Mucosa of descending colon (tissue), 3 donors: Measurements from ENCODE around the gene GRAMD4. TPM values are rescaled to one million over a fixed set of nuclear protein-coding genes. Genes with fewer than 3 reads are reported as not detected.
A peak's percentile ranks its signal among the peaks of the same experiment; 100 is the strongest.

ENCODE experiments used
- ATAC-seq: fragments of 200-7000 bp; cut with Tn5 transposase; one replicate; pipeline ENCODE4 v1.9.1; 2020; ENCODE audit warnings: mild to moderate bottlenecking, moderate library complexity
- DNase-seq, 3 donors: peaks; one replicate each; pipeline ENCODE4 v3.0.0-alpha.2; 2020
- H3K36me3 ChIP-seq: fragments of 200-600 bp; one replicate; pipeline ENCODE4 v1.8.0; 2021; ENCODE audit warnings: low read depth, mild to moderate bottlenecking
- H3K4me1 ChIP-seq: fragments of 200-600 bp; one replicate; pipeline ENCODE4 v1.8.0; 2021; ENCODE audit warnings: low read depth, mild to moderate bottlenecking
- H3K4me3 ChIP-seq: fragments of 200-600 bp; one replicate; pipeline ENCODE4 v1.8.0; 2021; ENCODE audit warnings: mild to moderate bottlenecking
- H3K9me3 ChIP-seq: fragments of 200-600 bp; one replicate; pipeline ENCODE4 v1.8.0; 2021; ENCODE audit warnings: mild to moderate bottlenecking
- intact Hi-C, 2 donors: fragments of 100-400 bp; cut with DNase I in 1 of 2; cut with micrococcal nuclease in 1 of 2; formaldehyde crosslinking; loops; one replicate each; pipeline versions ENCODE4 v1.11.0 to v1.11.1; 2022; cut with DNase I, micrococcal nuclease
- total RNA-seq, 3 donors: library from RNA; stranded (reverse); fragmentation: NEBNext Ultra II Directional in 2 of 3; extraction: Animal tissue kit (Norgen Biotek cat#: 25700) in 2 of 3; gene quantifications; one replicate each; pipeline versions ENCODE4 v1.2.1 to v1.2.4, GENCODE V29; 2021 to 2023
- TF ChIP-seq, protein P1 (sequence below): fragments of 200-600 bp; IDR thresholded peaks from one replicate; pipeline ENCODE4 v1.8.0; 2022; ENCODE audit warnings: antibody characterized with exemption, mild to moderate bottlenecking
- donor health status: DM: no; HTN: no; CAD: no; lungs with moderate emphysema.
- donor health status: DM: no; HTN: no; CAD: no.
- donor health status: DM: no; HTN: yes; CAD: no.

Gene GRAMD4
- total RNA-seq, 3 donors from 2014 or later, result 114 to 203 (median 197) TPM

DNA sequence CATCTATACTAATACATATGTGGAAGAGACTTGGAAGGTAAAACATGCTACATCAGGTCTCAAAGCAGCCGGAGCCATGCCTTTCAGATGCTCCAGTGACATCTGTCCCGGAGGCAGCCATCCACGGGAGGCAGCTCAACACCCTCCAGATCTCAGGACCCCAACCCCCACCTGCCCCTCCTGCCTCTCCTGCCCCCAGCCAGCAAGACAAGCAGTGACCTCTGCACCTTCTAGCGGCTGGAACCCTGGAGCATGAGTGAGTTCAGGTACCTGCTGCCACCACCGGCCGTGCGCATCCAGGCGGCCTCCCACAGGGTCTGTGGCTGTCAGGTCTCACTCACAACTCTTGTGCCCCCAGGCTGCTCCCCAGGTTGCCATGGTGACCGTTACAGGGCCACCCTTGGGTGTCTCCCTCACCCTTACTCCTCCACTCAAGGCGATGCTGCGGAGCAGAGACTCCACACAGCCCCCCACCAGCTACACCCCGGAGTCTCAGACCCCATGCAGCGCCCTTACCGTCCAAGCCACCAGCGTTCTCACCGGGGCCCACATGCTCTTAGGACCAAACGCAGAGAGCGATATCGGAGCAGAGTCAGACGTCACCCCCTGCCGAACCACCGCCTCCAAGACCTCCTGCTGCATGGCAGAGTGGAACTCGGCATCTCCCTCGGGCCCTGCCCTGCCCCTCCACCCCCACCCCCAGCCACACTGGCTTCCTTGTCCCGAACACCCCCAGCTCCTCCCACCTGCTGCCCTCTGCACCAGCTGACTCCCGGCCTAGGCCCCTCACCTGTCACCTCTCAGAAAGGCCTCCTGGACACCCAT, 83.2 kb downstream of the GRAMD4 start:
- no peaks in the 10 kb centered on the region for H3K9me3 ChIP-seq
- H3K4me3 ChIP-seq, result no peak overlapping the region
- peak in 1 of 3 donors; percentile 35 for DNase-seq
- intact Hi-C loops, result no loop called here
- H3K4me1 ChIP-seq, result peaks cover 3% of the 10 kb centered on the region
- ATAC-seq, result no peak
- H3K36me3 ChIP-seq, result peaks cover 8% of the 10 kb centered on the region
- TF ChIP-seq, protein P1, sequence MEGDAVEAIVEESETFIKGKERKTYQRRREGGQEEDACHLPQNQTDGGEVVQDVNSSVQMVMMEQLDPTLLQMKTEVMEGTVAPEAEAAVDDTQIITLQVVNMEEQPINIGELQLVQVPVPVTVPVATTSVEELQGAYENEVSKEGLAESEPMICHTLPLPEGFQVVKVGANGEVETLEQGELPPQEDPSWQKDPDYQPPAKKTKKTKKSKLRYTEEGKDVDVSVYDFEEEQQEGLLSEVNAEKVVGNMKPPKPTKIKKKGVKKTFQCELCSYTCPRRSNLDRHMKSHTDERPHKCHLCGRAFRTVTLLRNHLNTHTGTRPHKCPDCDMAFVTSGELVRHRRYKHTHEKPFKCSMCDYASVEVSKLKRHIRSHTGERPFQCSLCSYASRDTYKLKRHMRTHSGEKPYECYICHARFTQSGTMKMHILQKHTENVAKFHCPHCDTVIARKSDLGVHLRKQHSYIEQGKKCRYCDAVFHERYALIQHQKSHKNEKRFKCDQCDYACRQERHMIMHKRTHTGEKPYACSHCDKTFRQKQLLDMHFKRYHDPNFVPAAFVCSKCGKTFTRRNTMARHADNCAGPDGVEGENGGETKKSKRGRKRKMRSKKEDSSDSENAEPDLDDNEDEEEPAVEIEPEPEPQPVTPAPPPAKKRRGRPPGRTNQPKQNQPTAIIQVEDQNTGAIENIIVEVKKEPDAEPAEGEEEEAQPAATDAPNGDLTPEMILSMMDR, result no peak

DNA sequence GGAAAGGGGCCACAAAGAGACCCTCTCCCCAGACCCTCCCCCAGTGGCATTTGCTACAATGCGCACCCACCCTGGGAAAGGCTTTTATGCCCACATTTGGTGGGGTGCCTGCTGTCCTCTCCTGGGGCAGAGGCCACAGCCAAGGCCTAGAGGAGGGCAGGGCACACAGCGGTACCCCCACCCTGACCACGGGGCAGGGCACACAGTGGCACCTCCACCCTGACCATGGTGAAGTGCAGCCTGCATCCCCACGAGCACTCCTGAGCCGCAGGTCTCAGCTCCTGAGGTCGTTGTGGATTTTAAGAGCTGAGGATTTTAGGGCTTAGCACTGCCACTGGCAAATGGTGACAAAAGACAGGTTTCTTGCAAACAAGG, 83.8 kb downstream of the GRAMD4 start:
- intact Hi-C loops, result no loop called here
- peaks cover 8% of the 10 kb centered on the region for H3K36me3 ChIP-seq
- TF ChIP-seq, protein P1, result no peak
- H3K9me3 ChIP-seq, result no peaks in the 10 kb centered on the region
- DNase-seq, result peak in 1 of 3 donors; percentile 19
- peaks cover 3% of the 10 kb centered on the region for H3K4me1 ChIP-seq
- no peak overlapping the region for H3K4me3 ChIP-seq
- ATAC-seq, result no peak

DNA sequence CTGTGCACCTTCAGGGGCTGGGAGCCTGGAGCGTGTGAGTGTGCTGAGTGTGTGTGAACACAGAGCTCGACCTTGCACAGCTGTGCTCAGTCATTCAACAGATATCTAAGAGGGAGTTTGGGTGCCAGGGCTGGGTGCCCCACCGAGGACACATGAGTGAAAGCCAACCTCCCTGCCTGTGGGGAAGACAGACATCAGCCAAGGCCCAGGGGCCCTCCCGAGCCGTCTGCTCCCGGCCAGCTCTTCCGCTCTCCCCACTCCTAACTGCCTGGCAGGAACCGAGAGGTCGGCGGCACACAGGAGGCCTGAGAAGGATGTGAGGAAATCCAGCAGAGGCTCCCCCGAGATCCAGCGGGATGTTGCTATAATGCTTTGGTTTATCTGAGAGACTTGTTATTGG, 85.9 kb downstream of the GRAMD4 start:
- ATAC-seq (no peak), DNase-seq (peak in 1 of 3 donors; percentile 31)
- H3K4me1 ChIP-seq, result peaks cover 3% of the 10 kb centered on the region
- TF ChIP-seq, protein P1, result no peak
- intact Hi-C loops, result no loop called here
- no peak overlapping the region for H3K4me3 ChIP-seq
- peaks cover 11% of the 10 kb centered on the region for H3K36me3 ChIP-seq
- H3K9me3 ChIP-seq, result no peaks in the 10 kb centered on the region

DNA sequence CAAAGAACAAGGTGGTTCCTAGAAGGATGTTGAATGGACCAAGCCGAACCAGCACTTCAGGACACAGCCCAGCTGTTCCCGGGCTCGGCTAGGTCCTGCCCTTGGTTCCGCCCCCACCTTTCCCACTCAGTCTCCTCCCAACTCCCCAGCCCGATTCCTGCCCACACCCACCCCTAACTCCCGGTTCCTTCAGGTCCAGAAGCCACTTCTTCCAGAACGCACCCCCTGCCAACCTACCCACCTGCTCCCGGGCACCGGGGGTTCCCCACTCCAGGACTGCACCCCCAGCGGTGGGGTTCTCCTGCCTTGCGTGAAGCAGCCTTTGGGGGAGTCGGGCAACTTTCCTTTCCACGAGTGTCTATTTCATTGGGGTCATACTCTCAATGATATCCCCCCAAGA, 87.1 kb downstream of the GRAMD4 start:
- Histone ChIP-seq H3K36me3 (peaks cover 7% of the 10 kb centered on the region), H3K9me3 (no peaks in the 10 kb centered on the region), H3K4me1 (peaks cover 3% of the 10 kb centered on the region), H3K4me3 (no peak overlapping the region)
- intact Hi-C loops, result no loop called here
- DNase-seq, result peak in 1 of 3 donors; percentile 42
- TF ChIP-seq, protein P1, result no peak
- no peak for ATAC-seq

DNA sequence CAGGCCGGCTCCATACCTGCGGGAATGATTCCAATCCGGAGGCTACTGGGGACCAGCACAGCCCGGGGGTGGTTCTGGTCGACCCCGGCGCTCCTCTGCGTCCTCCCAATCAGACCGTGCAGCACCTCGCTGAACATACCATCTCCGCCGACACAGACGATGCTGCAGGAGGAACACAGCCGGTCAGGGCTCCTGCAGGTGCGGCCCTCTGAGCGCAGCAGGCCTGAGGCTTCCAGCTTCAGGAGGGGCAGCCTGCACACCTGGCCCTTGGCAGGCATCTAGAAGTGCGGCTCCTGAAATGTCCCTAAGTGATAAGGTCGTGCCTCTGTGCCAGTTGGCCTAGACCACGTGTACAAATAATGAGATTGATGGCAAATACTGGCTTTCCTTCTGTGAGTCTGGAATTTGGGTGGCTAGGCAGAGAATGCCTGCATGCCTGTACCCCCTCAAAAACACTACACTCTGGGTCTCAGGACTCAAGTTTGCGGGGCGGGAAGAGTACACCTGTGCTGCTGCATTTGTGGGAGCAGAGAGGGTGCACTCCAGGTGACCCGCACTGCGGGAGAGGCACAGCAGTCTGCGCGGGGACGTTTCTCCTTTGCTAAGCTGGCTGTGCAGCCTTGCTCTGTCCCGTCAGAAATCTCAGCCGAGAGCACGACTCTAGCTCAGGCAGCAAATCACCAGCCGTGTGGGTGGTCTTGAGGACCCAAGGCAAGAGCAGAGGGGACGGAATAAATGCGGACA, 87.8 kb downstream of the GRAMD4 start:
- Histone ChIP-seq H3K36me3 (peaks cover 7% of the 10 kb centered on the region), H3K4me1 (peaks cover 3% of the 10 kb centered on the region), H3K9me3 (no peaks in the 10 kb centered on the region), H3K4me3 (no peak overlapping the region)
- TF ChIP-seq, protein P1, result no peak
- DNase-seq (peak in 1 of 3 donors; percentile 37), ATAC-seq (no peak)
- intact Hi-C loops, result no loop called here
